Adrenal gland (tissue), 12 donors: ENCODE measurements around the gene PIGQ. TPM values are rescaled to one million over a fixed set of nuclear protein-coding genes. Genes with fewer than 3 reads are reported as not detected.

ENCODE experiments used
- DNase-seq, 7 donors: peaks; one replicate each; pipeline ENCODE4 v3.0.0-alpha.2; 2019 to 2020
- H3K27ac ChIP-seq, 5 donors: fragments of 200-600 bp; sonication (generic) in 4 of 5; 1 replicate in 3 of 5; 2 replicates in 2 of 5; pipeline versions ENCODE4 v1.5.1 to v1.8.0; 2016 to 2020; ENCODE audit warnings: mild to moderate bottlenecking in 1 of 5
- H3K27me3 ChIP-seq: fragments of 200-600 bp; 2 replicates; pipeline ENCODE4 v1.8.0; 2021
- H3K36me3 ChIP-seq, 2 donors: fragments of 200-600 bp; replicated peaks in 1 of 2; 1 replicate in 1 of 2; 2 replicates in 1 of 2; pipeline versions ENCODE4 v1.5.1 to v1.8.0; 2018 to 2022
- H3K4me1 ChIP-seq, 2 donors: fragments of 200-600 bp; replicated peaks in 1 of 2; 1 replicate in 1 of 2; 2 replicates in 1 of 2; pipeline versions ENCODE4 v1.5.1 to v1.8.0; 2018 to 2021
- H3K4me3 ChIP-seq, 4 donors: fragments of 200-600 bp; sonication (generic) in 3 of 4; one replicate each; pipeline ENCODE4 v1.5.1; 2016 to 2018
- H3K9me3 ChIP-seq, 3 donors: fragments of 200-600 bp; sonication (generic) in 1 of 3; replicated peaks in 1 of 3; 1 replicate in 2 of 3; 2 replicates in 1 of 3; pipeline versions ENCODE4 v1.5.1 to v1.8.0; 2016 to 2021
- POLR2A ChIP-seq, 2 donors: fragments of 450-650 bp; IDR thresholded peaks; one replicate each; pipeline ENCODE4 v1.6.1; 2017; ENCODE audit warnings: antibody characterized with exemption in 2 of 2, mild to moderate bottlenecking in 2 of 2, moderate library complexity in 1 of 2
- WGBS, 4 donors: extraction: QIAGEN DNeasy Blood & Tissue Kit in 2 of 4; methylation state at CpG; one replicate each; pipeline versions ENCODE4 v1.1.5 to v1.1.7; 2013 to 2017; 5-methylcytosine and 5-hydroxymethylcytosine counted together
- intact Hi-C, 2 donors: fragments of 100-400 bp; cut with DNase I; formaldehyde crosslinking; loops; one replicate each; pipeline versions ENCODE4 v1.14.1 to v1.15.0; 2022 to 2023
- polyA plus RNA-seq, 3 donors: library from polyadenylated mRNA; stranded (reverse); fragments of 200-250 nt in 2 of 3; fragments of 350-450 nt in 1 of 3; fragmentation: Illumina TruSeq in 1 of 3; extraction: RNeasy Lipid Tissue Mini Kit (QIAGEN cat#74804) in 1 of 3; gene quantifications; one replicate each; pipeline ENCODE4 v1.2.3, GENCODE V29; 2013 to 2014
- total RNA-seq, 9 donors: library from RNA; depleted of rRNA in 4 of 9; stranded (reverse); fragments of >200 nt in 4 of 9; fragments of 120-200 nt in 1 of 9; fragmentation: NEBNext Ultra II Directional in 1 of 9; extraction: Animal tissue kit (Norgen Biotek cat#: 25700) in 1 of 9; gene quantifications; one replicate each; pipeline versions ENCODE4 v1.1.0 to v1.2.4, GENCODE V29; 2013 to 2023
- TF ChIP-seq, protein P1 (sequence below), 6 experiments: fragments of 450-650 bp in 4 of 6; fragments of 200-600 bp in 2 of 6; sonication (generic) in 1 of 6; IDR thresholded peaks; 1 replicate in 5 of 6; 2 replicates in 1 of 6; pipeline versions ENCODE4 v1.5.1 to v1.8.0; 2016 to 2021; ENCODE audit warnings: antibody characterized with exemption in 6 of 6, mild to moderate bottlenecking in 2 of 6, moderate library complexity in 1 of 6
- donor health status: healthy with polysubstance abuse.
- donor health status: Bipolar disorder and iron deficiency.
- donor health status: DM: yes; HTN: yes; CAD: no.
- donor health status: DM: no; HTN: no; CAD: no.
- donor health status: DM: no; HTN: no; CAD: no.
- donor health status: DM: yes; HTN: yes; CAD: no.

The PIGQ gene
- total and polyA plus RNA-seq, 12 donors, result 12.7 to 317 (median 81.0) TPM

DNA sequence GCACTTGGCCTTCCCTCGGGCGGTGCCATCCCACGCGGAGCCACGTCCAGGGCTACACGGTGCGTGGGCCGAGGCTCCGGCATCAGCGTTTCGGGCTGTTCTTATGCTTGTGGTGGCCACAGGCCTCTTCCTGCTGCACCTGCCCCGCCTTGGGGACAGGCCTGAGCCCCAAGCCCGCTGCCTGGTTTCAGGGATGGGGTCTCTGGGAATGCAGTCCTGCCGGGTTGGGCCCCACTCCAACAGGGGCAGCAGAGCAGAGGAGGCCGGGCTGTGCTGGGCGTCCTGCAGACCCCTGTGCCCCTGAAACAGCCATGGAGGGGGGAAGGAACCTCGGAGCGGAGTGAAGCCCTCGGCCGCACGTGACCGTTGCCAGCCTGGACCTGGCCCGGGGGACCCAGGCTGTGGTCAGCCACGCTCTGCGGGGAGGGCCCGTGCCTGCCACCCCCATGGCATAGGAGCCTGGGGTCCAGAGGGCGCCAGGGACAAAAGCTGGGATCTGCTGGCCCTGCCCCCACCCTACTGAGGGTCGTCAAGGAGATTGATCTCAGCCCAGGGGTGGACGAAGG is 60.6 kb downstream of the PIGQ start:
- Histone ChIP-seq H3K36me3 (peaks cover 0 to 16% of the 10 kb centered on the region in 2 donors), H3K9me3 (no peaks in the 10 kb centered on the region), H3K27me3 (no peaks in the 10 kb centered on the region), H3K4me3 (no peak overlapping the region), H3K27ac (peak overlapping the region in 1 of 5 donors; percentile 41), H3K4me1 (peaks cover 10 to 24% of the 10 kb centered on the region in 2 donors)
- DNase-seq, result peak in 4 of 7 donors; percentile 26 to 55 (median 28)
- intact Hi-C loops, result no loop called here
- 31 to 47% (median 33%) methylated on average over 3 to 28 of the region's 29 CpGs for WGBS, 4 donors
- TF ChIP-seq, protein P1, sequence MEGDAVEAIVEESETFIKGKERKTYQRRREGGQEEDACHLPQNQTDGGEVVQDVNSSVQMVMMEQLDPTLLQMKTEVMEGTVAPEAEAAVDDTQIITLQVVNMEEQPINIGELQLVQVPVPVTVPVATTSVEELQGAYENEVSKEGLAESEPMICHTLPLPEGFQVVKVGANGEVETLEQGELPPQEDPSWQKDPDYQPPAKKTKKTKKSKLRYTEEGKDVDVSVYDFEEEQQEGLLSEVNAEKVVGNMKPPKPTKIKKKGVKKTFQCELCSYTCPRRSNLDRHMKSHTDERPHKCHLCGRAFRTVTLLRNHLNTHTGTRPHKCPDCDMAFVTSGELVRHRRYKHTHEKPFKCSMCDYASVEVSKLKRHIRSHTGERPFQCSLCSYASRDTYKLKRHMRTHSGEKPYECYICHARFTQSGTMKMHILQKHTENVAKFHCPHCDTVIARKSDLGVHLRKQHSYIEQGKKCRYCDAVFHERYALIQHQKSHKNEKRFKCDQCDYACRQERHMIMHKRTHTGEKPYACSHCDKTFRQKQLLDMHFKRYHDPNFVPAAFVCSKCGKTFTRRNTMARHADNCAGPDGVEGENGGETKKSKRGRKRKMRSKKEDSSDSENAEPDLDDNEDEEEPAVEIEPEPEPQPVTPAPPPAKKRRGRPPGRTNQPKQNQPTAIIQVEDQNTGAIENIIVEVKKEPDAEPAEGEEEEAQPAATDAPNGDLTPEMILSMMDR (IDR thresholded peaks at IDR 0.05), result no peak
- TF ChIP-seq POLR2A (IDR thresholded peaks at IDR 0.05), result no peak

DNA sequence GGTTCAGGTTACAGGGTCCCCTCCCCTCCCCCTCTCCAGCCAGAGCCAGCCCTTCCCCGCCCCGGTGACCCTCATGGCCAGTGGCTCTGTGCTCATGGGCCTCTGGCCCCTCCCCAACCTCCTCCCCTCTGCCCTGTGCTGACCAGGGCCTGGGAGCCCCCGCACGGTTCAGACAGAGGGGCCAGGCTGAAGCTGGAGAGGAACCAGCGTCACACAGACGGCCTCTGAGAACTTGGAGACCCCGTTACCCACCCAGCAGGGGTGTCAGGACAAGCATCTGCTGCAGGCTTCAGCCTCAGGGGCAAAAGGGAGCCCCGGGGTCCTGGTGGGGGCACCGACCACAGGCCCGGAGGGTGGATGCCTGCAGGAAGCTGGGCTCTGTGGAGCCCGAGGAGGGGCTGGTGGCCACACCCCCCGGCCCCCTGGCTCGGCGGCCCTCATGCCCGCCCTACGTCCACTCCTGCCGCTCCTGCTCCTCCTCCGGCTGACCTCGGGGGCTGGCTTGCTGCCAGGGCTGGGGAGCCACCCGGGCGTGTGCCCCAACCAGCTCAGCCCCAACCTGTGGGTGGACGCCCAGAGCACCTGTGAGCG is 61.1 kb downstream of the PIGQ start, which contains the start of gene WFIKKN1:
WFIKKN1 (plus strand) TSS at position 171 of the 591 bp plus-strand sequence; CDS start at position 440, 269 bp downstream.
- Histone ChIP-seq H3K9me3 (no peaks in the 10 kb centered on the region), H3K27me3 (no peaks in the 10 kb centered on the region), H3K4me1 (peaks cover 14 to 28% of the 10 kb centered on the region in 2 donors), H3K27ac (peak within 1 kb of the TSS in 1 of 5 donors; percentile 41), H3K36me3 (peaks cover 0 to 14% of the 10 kb centered on the region in 2 donors), H3K4me3 (no peak within 1 kb of the TSS)
- WGBS, 4 donors, result 2 to 4% (median 3%) methylated on average over 8 to 23 of the region's 23 CpGs; no CpG with 5 or more reads in 1 of the 4 donors
- intact Hi-C loops, result no loop called here
- DNase-seq, result peak; percentile 62 to 71 (median 68)
- TF ChIP-seq, protein P1 (IDR thresholded peaks at IDR 0.05), result no peak
- TF ChIP-seq POLR2A (IDR thresholded peaks at IDR 0.05), result no peak

DNA sequence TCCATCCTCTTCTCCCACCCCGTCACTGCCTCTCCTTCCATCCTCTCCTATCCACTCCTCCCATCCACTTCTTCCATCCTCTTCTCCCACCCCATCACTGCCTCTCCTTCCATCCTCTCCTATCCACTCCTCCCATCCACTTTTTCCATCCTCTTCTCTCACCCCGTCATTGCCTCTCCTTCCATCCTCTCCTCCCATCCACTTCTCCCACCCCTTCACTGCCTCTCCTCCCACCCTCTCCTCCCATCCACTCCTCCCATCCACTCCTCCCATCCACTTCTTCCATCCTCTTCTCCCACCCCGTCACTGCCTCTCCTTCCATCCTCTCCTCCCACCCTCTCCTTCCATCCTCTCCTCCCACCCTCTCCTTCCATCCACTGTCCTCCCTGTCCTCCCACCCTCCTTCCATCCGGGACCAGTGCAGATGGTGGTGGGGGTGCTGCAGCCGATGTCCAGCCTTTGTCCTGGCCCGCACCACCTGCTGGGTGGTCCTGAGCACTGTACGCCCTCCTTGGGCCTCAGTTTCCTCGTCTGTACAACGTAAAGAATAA is 62.1 kb downstream of the PIGQ start:
- no peak for DNase-seq
- Histone ChIP-seq H3K27me3 (no peaks in the 10 kb centered on the region), H3K4me1 (peaks cover 10 to 28% of the 10 kb centered on the region in 2 donors), H3K36me3 (peaks cover 0 to 11% of the 10 kb centered on the region in 2 donors), H3K27ac (no peak overlapping the region), H3K9me3 (no peaks in the 10 kb centered on the region), H3K4me3 (no peak overlapping the region)
- TF ChIP-seq, protein P1 (IDR thresholded peaks at IDR 0.05), result no peak
- no peak for TF ChIP-seq POLR2A (IDR thresholded peaks at IDR 0.05)
- intact Hi-C loops, result no loop called here
- 55 to 66% (median 62%) methylated on average over 8 to 9 of the region's 9 CpGs for WGBS, 4 donors

DNA sequence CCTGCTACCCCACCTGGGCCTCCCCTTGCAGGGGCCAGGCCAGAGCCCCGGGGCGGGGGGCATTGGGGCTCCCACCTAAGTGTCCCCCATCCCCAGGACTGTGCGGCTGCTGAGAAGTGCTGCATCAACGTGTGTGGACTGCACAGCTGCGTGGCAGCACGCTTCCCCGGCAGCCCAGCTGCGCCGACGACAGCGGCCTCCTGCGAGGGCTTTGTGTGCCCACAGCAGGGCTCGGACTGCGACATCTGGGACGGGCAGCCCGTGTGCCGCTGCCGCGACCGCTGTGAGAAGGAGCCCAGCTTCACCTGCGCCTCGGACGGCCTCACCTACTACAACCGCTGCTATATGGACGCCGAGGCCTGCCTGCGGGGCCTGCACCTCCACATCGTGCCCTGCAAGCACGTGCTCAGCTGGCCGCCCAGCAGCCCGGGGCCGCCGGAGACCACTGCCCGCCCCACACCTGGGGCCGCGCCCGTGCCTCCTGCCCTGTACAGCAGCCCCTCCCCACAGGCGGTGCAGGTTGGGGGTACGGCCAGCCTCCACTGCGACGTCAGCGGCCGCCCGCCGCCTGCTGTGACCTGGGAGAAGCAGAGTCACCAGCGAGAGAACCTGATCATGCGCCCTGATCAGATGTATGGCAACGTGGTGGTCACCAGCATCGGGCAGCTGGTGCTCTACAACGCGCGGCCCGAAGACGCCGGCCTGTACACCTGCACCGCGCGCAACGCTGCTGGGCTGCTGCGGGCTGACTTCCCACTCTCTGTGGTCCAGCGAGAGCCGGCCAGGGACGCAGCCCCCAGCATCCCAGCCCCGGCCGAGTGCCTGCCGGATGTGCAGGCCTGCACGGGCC is 62.9 kb downstream of the PIGQ start:
- Histone ChIP-seq H3K4me1 (peaks cover 12 to 34% of the 10 kb centered on the region in 2 donors), H3K27ac (no peak overlapping the region), H3K4me3 (no peak overlapping the region), H3K36me3 (peaks cover 0 to 6% of the 10 kb centered on the region in 2 donors), H3K27me3 (no peaks in the 10 kb centered on the region), H3K9me3 (no peaks in the 10 kb centered on the region)
- intact Hi-C loops, result no loop called here
- DNase-seq, result peak in 4 of 7 donors; percentile 10 to 53 (median 29)
- WGBS, 4 donors, result 94 to 97% (median 94%) methylated on average over 38 to 67 of the region's 67 CpGs
- no peak for TF ChIP-seq POLR2A (IDR thresholded peaks at IDR 0.05)
- TF ChIP-seq, protein P1 (IDR thresholded peaks at IDR 0.05), result no peak
